HEK293T (cell line): ENCODE data around the gene WDFY1.

Source experiments
- HDGF ChIP-seq: fragments of 450-650 bp; IDR thresholded peaks from 2 replicates; pipeline ENCODE4 v1.6.1; 2017; ENCODE audit warnings: antibody characterized with exemption, borderline replicate concordance
- PKNOX1 ChIP-seq: fragments of 450-650 bp; IDR thresholded peaks from 2 replicates; pipeline ENCODE4 v1.6.1; 2016
- SP1 ChIP-seq: fragments of 450-650 bp; IDR thresholded peaks from 2 replicates; pipeline ENCODE4 v1.6.1; 2017
- SUZ12 ChIP-seq: fragments of 450-650 bp; IDR thresholded peaks from 2 replicates; pipeline ENCODE4 v1.6.1; 2016; ENCODE audit warnings: mild to moderate bottlenecking

DNA sequence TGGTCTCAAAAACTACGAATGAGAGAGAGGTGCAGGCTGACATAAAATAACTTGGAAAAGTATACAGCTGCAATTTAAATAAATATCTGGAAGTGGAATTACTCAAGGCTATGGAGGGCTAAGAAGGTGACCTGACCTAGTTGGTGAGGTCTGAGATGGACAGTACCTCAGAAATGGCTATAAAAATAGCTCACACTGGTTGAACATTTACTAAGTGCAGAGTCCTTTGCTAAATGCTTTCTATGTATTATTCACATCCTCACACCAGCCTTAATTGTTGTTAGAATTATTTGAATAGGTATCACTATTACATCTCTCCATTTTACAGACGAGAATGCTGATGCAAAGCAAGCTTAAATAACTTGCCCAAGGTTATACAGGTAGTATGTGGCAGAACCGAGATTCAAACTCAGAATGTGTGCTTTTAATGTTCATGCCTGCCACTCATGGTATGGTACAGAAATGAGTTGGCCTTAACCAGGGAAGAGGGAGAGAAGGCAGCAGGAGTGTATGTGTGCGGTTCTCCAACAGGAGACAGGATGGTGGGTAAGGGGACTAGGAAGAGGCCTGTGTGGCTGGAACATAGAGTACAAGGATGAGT lies 49.5 kb upstream of the WDFY1 start:
- TF ChIP-seq SUZ12 = no peak
- no peak for TF ChIP-seq SP1
- no peak for TF ChIP-seq PKNOX1
- TF ChIP-seq HDGF = no peak
